Loucy (cell line): ENCODE measurements around the gene DYNC1H1.

Experiments
- H2AFZ ChIP-seq: fragments of 200-600 bp; sonication (generic); 2 replicates; pipeline ENCODE4 v1.6.0; 2016; ENCODE audit warnings: antibody characterized with exemption, mild to moderate bottlenecking, low read length, moderate library complexity
- H3F3A ChIP-seq: fragments of 200-600 bp; 2 replicates; pipeline ENCODE4 v1.6.0; 2016; ENCODE audit warnings: antibody characterized with exemption, low read depth, mild to moderate bottlenecking
- H3K27me3 ChIP-seq: fragments of 200-600 bp; sonication (generic); 2 replicates; pipeline ENCODE4 v1.6.1; 2014; ENCODE audit warnings: low read length, mild to moderate bottlenecking; ENCODE audit not compliant: insufficient read depth, poor library complexity, severe bottlenecking
- H3K36me3 ChIP-seq: fragments of 200-600 bp; sonication (generic); 2 replicates; pipeline ENCODE4 v1.6.1; 2016; ENCODE audit warnings: low read length; ENCODE audit not compliant: insufficient read depth
- H3K4me1 ChIP-seq: fragments of 200-600 bp; sonication (generic); 2 replicates; pipeline ENCODE4 v1.5.1; 2014; ENCODE audit warnings: low read length, mild to moderate bottlenecking; ENCODE audit not compliant: insufficient read depth, poor library complexity, severe bottlenecking
- H3K4me2 ChIP-seq: fragments of 200-600 bp; sonication (generic); 2 replicates; pipeline ENCODE4 v1.6.0; 2014; ENCODE audit warnings: antibody characterized with exemption, low read length, low read depth, mild to moderate bottlenecking; ENCODE audit not compliant: poor library complexity, severe bottlenecking
- H3K4me3 ChIP-seq: fragments of 200-600 bp; sonication (generic); 2 replicates; pipeline ENCODE4 v1.5.1; 2014; ENCODE audit warnings: low read length, mild to moderate bottlenecking, mixed read lengths; ENCODE audit not compliant: poor library complexity, severe bottlenecking
- H3K79me2 ChIP-seq: fragments of 200-600 bp; sonication (generic); 2 replicates; pipeline ENCODE4 v1.6.1; 2014; ENCODE audit warnings: low read length; ENCODE audit not compliant: insufficient read depth
- H3K9ac ChIP-seq: fragments of 200-600 bp; sonication (generic); 2 replicates; pipeline ENCODE4 v1.6.0; 2014; ENCODE audit warnings: mild to moderate bottlenecking, low read depth, low read length, moderate library complexity; ENCODE audit not compliant: poor library complexity, severe bottlenecking
- H3K9me2 ChIP-seq: fragments of 200-600 bp; sonication (generic); replicated peaks from 2 replicates; pipeline ENCODE4 v1.6.1; 2016; ENCODE audit warnings: low read depth, low read length, mixed read lengths
- H3K9me3 ChIP-seq: fragments of 200-600 bp; sonication (generic); 2 replicates; pipeline ENCODE4 v1.6.1; 2014; ENCODE audit warnings: mild to moderate bottlenecking, antibody characterized with exemption, low read length, low read depth; ENCODE audit not compliant: insufficient read depth
- H4K20me1 ChIP-seq: fragments of 200-600 bp; sonication (generic); 2 replicates; pipeline ENCODE4 v1.6.0; 2014; ENCODE audit warnings: antibody characterized with exemption, low read length, mild to moderate bottlenecking; ENCODE audit not compliant: insufficient read depth, poor library complexity, severe bottlenecking
- CTCF ChIP-seq: fragments of 200-600 bp; sonication (generic); conservative IDR thresholded peaks from 2 replicates; pipeline ENCODE4 v1.5.1; 2014; ENCODE audit warnings: mild to moderate bottlenecking, antibody characterized with exemption, low read length
- EZH2phosphoT487 ChIP-seq: fragments of 200-600 bp; IDR thresholded peaks from 2 replicates; pipeline ENCODE4 v1.6.1; 2018; ENCODE audit warnings: antibody characterized with exemption, mild to moderate bottlenecking, moderate library complexity, borderline replicate concordance

The DYNC1H1 gene

DNA sequence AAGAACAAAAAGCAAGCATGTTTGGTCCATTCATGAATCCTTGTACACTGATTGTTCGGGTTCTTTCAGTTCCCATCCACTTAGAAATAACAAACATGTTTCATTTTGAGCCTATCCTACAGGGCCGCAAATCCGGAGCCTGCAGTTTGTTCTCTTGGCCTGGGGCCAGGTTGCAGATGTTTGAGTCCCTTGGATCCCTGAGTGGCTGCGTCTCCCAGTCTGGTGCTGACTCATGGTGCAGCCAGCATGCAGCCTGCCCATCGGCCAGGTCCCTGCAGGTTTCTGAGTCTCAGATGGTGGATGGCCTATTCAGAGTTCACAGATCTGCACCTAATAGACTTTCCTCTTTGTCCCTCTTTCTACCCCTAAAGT is 1.9 kb upstream of the DYNC1H1 start:
- peaks cover 4% of the 10 kb centered on the region for H3K27me3 ChIP-seq
- H3K36me3 ChIP-seq, result no peaks in the 10 kb centered on the region
- no peak overlapping the region for H3K9ac ChIP-seq
- H3K4me2 ChIP-seq, result no peak overlapping the region
- H3K4me1 ChIP-seq, result peaks cover 24% of the 10 kb centered on the region
- peaks cover 31% of the 10 kb centered on the region for H3K79me2 ChIP-seq
- H3F3A ChIP-seq, result no peaks in the 10 kb centered on the region
- no peaks in the 10 kb centered on the region for H3K9me2 ChIP-seq
- TF ChIP-seq CTCF (no peak), EZH2phosphoT487 (no peak)
- H3K4me3 ChIP-seq, result no peak overlapping the region
- H2AFZ ChIP-seq, result no peak overlapping the region
- H4K20me1 ChIP-seq, result peaks cover 26% of the 10 kb centered on the region
- H3K9me3 ChIP-seq, result no peaks in the 10 kb centered on the region

- Histone ChIP-seq H2AFZ (no peak overlapping the region), H3K4me1 (peaks cover 29% of the 10 kb centered on the region), H4K20me1 (peaks cover 32% of the 10 kb centered on the region), H3F3A (no peaks in the 10 kb centered on the region), H3K36me3 (no peaks in the 10 kb centered on the region), H3K4me3 (no peak overlapping the region), H3K79me2 (peaks cover 37% of the 10 kb centered on the region), H3K4me2 (no peak overlapping the region), H3K9me2 (no peaks in the 10 kb centered on the region), H3K9me3 (no peaks in the 10 kb centered on the region), H3K27me3 (peaks cover 4% of the 10 kb centered on the region), H3K9ac (no peak overlapping the region)
- TF ChIP-seq CTCF (no peak), EZH2phosphoT487 (no peak)
Observed at GRCh38 chr14:101963052-101963451, 1.3 kb upstream of the DYNC1H1 start.

DNA sequence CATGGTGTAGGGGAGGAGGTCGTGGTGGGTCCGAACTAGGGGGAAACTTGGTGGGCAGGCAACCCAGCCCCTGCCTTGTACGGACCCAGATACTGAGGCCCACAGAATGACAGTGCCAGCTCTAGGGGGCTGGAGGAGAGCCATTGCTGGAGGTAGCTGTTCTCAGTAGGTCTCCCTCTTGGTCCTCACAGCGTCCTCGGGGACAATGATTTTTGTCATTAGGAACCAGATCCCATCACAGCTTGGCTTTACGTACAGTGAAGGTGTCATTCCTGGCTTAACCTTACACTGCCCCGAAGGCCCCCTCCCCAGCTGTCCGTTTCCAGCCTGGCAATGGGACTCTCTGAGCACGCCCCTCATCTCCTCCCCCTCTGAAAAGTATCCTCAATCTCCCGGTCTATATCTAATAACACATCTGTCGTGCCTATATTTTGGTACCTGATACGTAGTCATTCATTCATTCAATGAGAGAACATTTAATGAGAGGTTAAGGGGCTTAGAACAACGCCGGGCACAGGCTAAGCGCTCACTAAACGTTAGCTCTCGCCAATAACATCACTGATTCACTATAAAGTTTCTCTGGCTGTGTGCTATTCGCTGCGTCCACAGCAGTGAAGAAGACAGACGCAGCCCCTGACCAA is 597 bp upstream of the DYNC1H1 start:
- peaks cover 37% of the 10 kb centered on the region for H3K4me1 ChIP-seq
- peak overlapping the region; percentile 83 for H3K4me2 ChIP-seq
- no peaks in the 10 kb centered on the region for H3K9me2 ChIP-seq
- H2AFZ ChIP-seq, result peak overlapping the region; percentile 75
- H3K36me3 ChIP-seq, result no peaks in the 10 kb centered on the region
- TF ChIP-seq EZH2phosphoT487, result no peak
- no peak for TF ChIP-seq CTCF
- no peaks in the 10 kb centered on the region for H3K9me3 ChIP-seq
- peaks cover 44% of the 10 kb centered on the region for H3K79me2 ChIP-seq
- H3K27me3 ChIP-seq, result peaks cover 4% of the 10 kb centered on the region
- no peaks in the 10 kb centered on the region for H3F3A ChIP-seq
- H3K4me3 ChIP-seq, result peak overlapping the region; percentile 87
- peak overlapping the region; percentile 40 for H3K9ac ChIP-seq
- H4K20me1 ChIP-seq, result peaks cover 39% of the 10 kb centered on the region
